ENCODE data around the gene IL22RA2. TPM values are rescaled to one million over a fixed set of nuclear protein-coding genes. Genes with fewer than 3 reads are reported as not detected.
A peak's percentile ranks its signal among the peaks of the same experiment; 100 is the strongest.

The IL22RA2 gene
- total and polyA plus RNA-seq, 11 donors: 0.03 to 0.21 TPM; not detected in 9

DNA sequence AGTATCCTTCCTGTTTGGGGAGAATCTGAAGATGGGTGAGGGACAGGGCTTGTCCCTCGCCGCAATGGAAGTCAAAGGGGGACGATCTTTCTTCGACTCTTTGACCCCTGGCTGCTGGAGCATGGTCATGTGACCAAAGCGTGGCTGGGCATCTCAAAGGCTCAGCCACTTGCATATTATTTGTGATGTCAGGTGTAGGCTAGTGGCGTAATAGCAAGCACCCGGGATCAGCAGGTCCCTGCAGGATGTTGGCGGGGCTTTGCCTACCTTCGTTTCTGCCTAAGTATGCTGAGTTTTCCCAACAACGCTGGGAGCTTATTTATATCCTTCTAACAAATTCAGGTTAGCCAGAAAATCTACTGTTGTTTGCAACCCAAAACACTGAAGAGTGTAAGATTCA is 78.4 kb downstream of the IL22RA2 start:
- intact Hi-C loops (cut with DNase I): loop anchor here in 9 of 10 donors (2.0 to 10.0 kb wide), 15 partner anchors 70 to 547 kb away; partner anchors contain the start of gene IFNGR1 (in 1 of the 9)
- TF ChIP-seq POLR2A (IDR thresholded peaks at IDR 0.05): no peak
- TF ChIP-seq, protein P1, sequence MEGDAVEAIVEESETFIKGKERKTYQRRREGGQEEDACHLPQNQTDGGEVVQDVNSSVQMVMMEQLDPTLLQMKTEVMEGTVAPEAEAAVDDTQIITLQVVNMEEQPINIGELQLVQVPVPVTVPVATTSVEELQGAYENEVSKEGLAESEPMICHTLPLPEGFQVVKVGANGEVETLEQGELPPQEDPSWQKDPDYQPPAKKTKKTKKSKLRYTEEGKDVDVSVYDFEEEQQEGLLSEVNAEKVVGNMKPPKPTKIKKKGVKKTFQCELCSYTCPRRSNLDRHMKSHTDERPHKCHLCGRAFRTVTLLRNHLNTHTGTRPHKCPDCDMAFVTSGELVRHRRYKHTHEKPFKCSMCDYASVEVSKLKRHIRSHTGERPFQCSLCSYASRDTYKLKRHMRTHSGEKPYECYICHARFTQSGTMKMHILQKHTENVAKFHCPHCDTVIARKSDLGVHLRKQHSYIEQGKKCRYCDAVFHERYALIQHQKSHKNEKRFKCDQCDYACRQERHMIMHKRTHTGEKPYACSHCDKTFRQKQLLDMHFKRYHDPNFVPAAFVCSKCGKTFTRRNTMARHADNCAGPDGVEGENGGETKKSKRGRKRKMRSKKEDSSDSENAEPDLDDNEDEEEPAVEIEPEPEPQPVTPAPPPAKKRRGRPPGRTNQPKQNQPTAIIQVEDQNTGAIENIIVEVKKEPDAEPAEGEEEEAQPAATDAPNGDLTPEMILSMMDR (IDR thresholded peaks at IDR 0.05): no peak
- H3K27ac ChIP-seq: no peak overlapping the region
- H3K9me3 ChIP-seq: peaks cover 0 to 5% (median 0%) of the 10 kb centered on the region in 12 donors
- ATAC-seq (no peak), DNase-seq (no peak)
- H3K27me3 ChIP-seq: no peaks in the 10 kb centered on the region
- H3K4me1 ChIP-seq: peaks cover 0 to 10% (median 2%) of the 10 kb centered on the region in 12 donors
- no peak overlapping the region for H3K4me3 ChIP-seq
- WGBS, 4 donors: 83 to 88% (median 86%) methylated on average over 8 to 10 of the region's 10 CpGs
- no peaks in the 10 kb centered on the region for H3K36me3 ChIP-seq

DNA sequence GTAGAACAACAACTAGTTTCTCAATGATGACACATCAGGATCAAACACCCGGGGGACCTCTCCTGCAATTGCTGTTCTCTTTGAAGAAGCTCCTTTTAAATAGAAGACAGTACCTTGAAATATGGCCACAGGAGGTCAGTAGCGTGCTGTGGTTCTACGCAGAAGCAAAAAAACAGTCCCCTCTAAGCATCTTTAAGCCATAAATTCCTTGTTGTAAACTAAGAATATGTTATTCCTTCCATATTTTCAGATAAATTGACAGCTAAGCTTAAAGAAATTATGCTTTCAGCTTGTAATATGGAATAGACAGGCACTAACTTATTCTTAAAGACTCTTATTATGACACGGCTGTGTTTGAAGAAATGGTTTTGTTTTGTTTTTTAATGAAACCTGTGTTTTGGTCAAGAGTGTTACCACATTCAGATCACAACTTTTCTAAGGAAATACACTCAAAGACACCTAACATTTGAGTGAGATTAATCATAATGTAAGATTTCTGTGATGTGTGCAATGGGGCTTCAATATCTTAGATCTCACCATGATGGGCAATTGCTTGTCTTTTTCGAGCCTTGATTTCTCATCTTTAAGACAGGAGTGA is 78.9 kb downstream of the IL22RA2 start:
- peaks cover 0 to 5% (median 0%) of the 10 kb centered on the region in 12 donors for H3K9me3 ChIP-seq
- WGBS, 4 donors: 38 to 45% (median 41%) methylated on average over 5 of the region's 5 CpGs
- H3K4me1 ChIP-seq: peaks cover 0 to 10% (median 2%) of the 10 kb centered on the region in 12 donors
- H3K27ac ChIP-seq: no peak overlapping the region
- H3K36me3 ChIP-seq: no peaks in the 10 kb centered on the region
- H3K4me3 ChIP-seq: no peak overlapping the region
- DNase-seq (peak in 4 of 5 donors; percentile 39 to 61 (median 42)), ATAC-seq (peak; percentile 32 to 80 (median 76))
- TF ChIP-seq, protein P1 (IDR thresholded peaks at IDR 0.05): peak; percentile 68 to 92 (median 80)
- TF ChIP-seq POLR2A (IDR thresholded peaks at IDR 0.05): no peak
- intact Hi-C loops (cut with DNase I): loop anchor here (1.0 to 10.0 kb wide), 20 partner anchors 70 to 548 kb away; partner anchors contain the start of gene IFNGR1 (in 1 of the 10)
- no peaks in the 10 kb centered on the region for H3K27me3 ChIP-seq

Other genes with a start within 250 kb of the IL22RA2 start
- gene IL20RA, start 128.7 kb downstream of the IL22RA2 start, total RNA-seq: 1 to 10 TPM in 7 of 9 donors, under 1 TPM in 2; 0.35 to 6.9 (median 1.3) TPM
- gene IL20RA, start 128.7 kb downstream of the IL22RA2 start, polyA plus RNA-seq: 1 to 10 TPM in 1 of 2 donors, under 1 TPM in 1; 0.19 to 2.2 TPM
- gene IFNGR1, start 45.7 kb upstream of the IL22RA2 start, total RNA-seq: 100 to 1,000 TPM in 3 of 9 donors, 10 to 100 TPM in 6; 68.6 to 152 (median 79.2) TPM
- 10 to 100 TPM; 75.4 to 90.9 TPM for gene IFNGR1, start 45.7 kb upstream of the IL22RA2 start, polyA plus RNA-seq